K562 (cell line): Measurements from ENCODE around the gene ARHGEF17. TPM values are rescaled to one million over a fixed set of nuclear protein-coding genes. Genes with fewer than 3 reads are reported as not detected.

ENCODE experiments used
- ARNT ChIP-seq, 2 experiments: fragments of 450-650 bp; IDR thresholded peaks; 2 replicates each; pipeline ENCODE4 v1.6.1; 2016; ENCODE audit warnings: mild to moderate bottlenecking in 1 of 2
- ATF7 ChIP-seq: fragments of 450-650 bp; IDR thresholded peaks from 2 replicates; pipeline ENCODE4 v1.7.1; 2014; ENCODE audit warnings: mild to moderate bottlenecking, moderate library complexity
- EP300 ChIP-seq: IDR thresholded peaks from 2 replicates; pipeline ENCODE4 v1.6.1; 2012; ENCODE audit warnings: low read length, improper control_type of control experiment
- FOXA3 ChIP-seq, 2 experiments: fragments of 450-650 bp in 1 of 2; sonication (generic) in 1 of 2; formaldehyde crosslinking; IDR thresholded peaks in 1 of 2; conservative IDR thresholded peaks in 1 of 2; 2 replicates each; pipeline versions ENCODE4 v1.4.0 to v1.8.0; 2020 to 2022; ENCODE audit warnings: mild to moderate bottlenecking in 2 of 2, missing genetic modification reagents in 1 of 2
- HDAC2 ChIP-seq: fragments of 450-650 bp; IDR thresholded peaks from 2 replicates; pipeline ENCODE4 v1.6.1; 2016; ENCODE audit warnings: mild to moderate bottlenecking
- ILF3 ChIP-seq: fragments of 450-650 bp; IDR thresholded peaks from 2 replicates; pipeline ENCODE4 v1.6.1; 2018; ENCODE audit warnings: antibody characterized with exemption, mild to moderate bottlenecking, moderate library complexity, borderline replicate concordance
- MAFF ChIP-seq: IDR thresholded peaks from 2 replicates; pipeline ENCODE4 v1.6.1; 2012; ENCODE audit warnings: low read length, improper control_type of control experiment
- MEIS2 ChIP-seq: fragments of 450-650 bp; IDR thresholded peaks from 2 replicates; pipeline ENCODE4 v1.6.1; 2014; ENCODE audit warnings: mild to moderate bottlenecking; ENCODE audit not compliant: partially characterized antibody
- PHF21A ChIP-seq: fragments of 450-650 bp; IDR thresholded peaks from 2 replicates; pipeline ENCODE4 v1.6.1; 2017; ENCODE audit warnings: low read depth, borderline replicate concordance
- RAD21 ChIP-seq, 2 experiments: fragments of 250-450 bp in 1 of 2; fragments of 450-650 bp in 1 of 2; sonication (Bioruptor Pico) in 1 of 2; formaldehyde crosslinking in 1 of 2; IDR thresholded peaks in 1 of 2; conservative IDR thresholded peaks in 1 of 2; 2 replicates each; pipeline versions ENCODE4 v1.4.0 to v1.8.0; 2020 to 2022; ENCODE audit warnings: mild to moderate bottlenecking in 2 of 2, moderate library complexity in 1 of 2
- RBM17 ChIP-seq: fragments of 200-400 bp; formaldehyde crosslinking; IDR thresholded peaks from 2 replicates; pipeline ENCODE4 v1.6.1; 2017; ENCODE audit warnings: low read depth, mild to moderate bottlenecking, low read length, borderline replicate concordance
- SUPT5H ChIP-seq: fragments of 450-650 bp; IDR thresholded peaks from 2 replicates; pipeline ENCODE4 v1.6.1; 2016
- TGIF2 ChIP-seq: sonication (generic); formaldehyde crosslinking; IDR thresholded peaks from 2 replicates; pipeline ENCODE4 v1.8.1; 2022; ENCODE audit warnings: mild to moderate bottlenecking, missing genetic modification reagents, moderate library complexity
- polyA plus RNA-seq, 8 experiments: library from polyadenylated mRNA; depleted of rRNA in 4 of 8; stranded (reverse) in 5 of 8; unstranded in 3 of 8; fragments of >200 nt; fragmentation: Nextera tagmentation in 2 of 8; fragmentation: Illumina TruSeq in 1 of 8; extraction: Ambion mirVana in 2 of 8; extraction: Trizol in 1 of 8; gene quantifications; 2 replicates each; pipeline versions ENCODE4 v1.2.1 to v1.2.3, GENCODE V29; 2011 to 2014; ENCODE audit warnings: inconsistent platforms in 1 of 8, missing spikeins in 1 of 8
- total RNA-seq, 7 experiments: library from RNA; depleted of rRNA in 6 of 7; stranded (reverse); fragments of >200 nt in 6 of 7; fragmentation: Illumina TruSeq in 2 of 7; extraction: Trizol in 2 of 7; gene quantifications; 2 replicates each; pipeline versions ENCODE4 v1.2.1 to v1.2.3, GENCODE V29; 2011 to 2021; ENCODE audit warnings: low replicate concordance in 1 of 7
- TF ChIP-seq, protein P1 (sequence below): IDR thresholded peaks from 2 replicates; pipeline ENCODE4 v1.6.1; 2016; ENCODE audit warnings: missing genetic modification characterization, missing compliant biosample characterization
- TF ChIP-seq, protein P2 (sequence below): fragments of 200-800 bp; sonication (Bioruptor generic); IDR thresholded peaks from 2 replicates; pipeline ENCODE4 v1.6.1; 2016; ENCODE audit warnings: missing genetic modification characterization, missing compliant biosample characterization
- TF ChIP-seq, protein P3 (sequence below), 2 experiments: IDR thresholded peaks; 2 replicates each; pipeline ENCODE4 v1.6.1; 2011; ENCODE audit warnings: borderline replicate concordance in 1 of 2, control low read depth in 1 of 2, low read depth in 1 of 2, low read length in 1 of 2, mild to moderate bottlenecking in 1 of 2, mixed read lengths in 1 of 2, moderate library complexity in 1 of 2; ENCODE audit not compliant: insufficient read depth in 1 of 2, insufficient read length in 1 of 2, poor library complexity in 1 of 2, severe bottlenecking in 1 of 2; ENCODE audit errors: extremely low read depth in 1 of 2
- TF ChIP-seq, protein P4 (sequence below), 2 experiments: fragments of 450-650 bp in 1 of 2; sonication (generic) in 1 of 2; formaldehyde crosslinking in 1 of 2; IDR thresholded peaks in 1 of 2; conservative IDR thresholded peaks in 1 of 2; 2 replicates each; pipeline versions ENCODE4 v1.6.1 to v1.8.1; 2016 to 2023; ENCODE audit warnings: mild to moderate bottlenecking in 2 of 2, moderate library complexity in 2 of 2, inconsistent platforms in 1 of 2, missing genetic modification reagents in 1 of 2
- TF ChIP-seq, protein P5 (sequence below): fragments of 250-450 bp; sonication (Bioruptor Pico); IDR thresholded peaks from 2 replicates; pipeline ENCODE4 v1.8.0; 2021; ENCODE audit warnings: moderate library complexity, mild to moderate bottlenecking, inconsistent platforms

The ARHGEF17 gene
- total and polyA plus RNA-seq, 9 of the 15 experiments (the other 6 are each of a cell fraction or from before 2014, with no cell fraction given) = 0.04 to 0.68 (median 0.10) TPM; not detected in 2

DNA sequence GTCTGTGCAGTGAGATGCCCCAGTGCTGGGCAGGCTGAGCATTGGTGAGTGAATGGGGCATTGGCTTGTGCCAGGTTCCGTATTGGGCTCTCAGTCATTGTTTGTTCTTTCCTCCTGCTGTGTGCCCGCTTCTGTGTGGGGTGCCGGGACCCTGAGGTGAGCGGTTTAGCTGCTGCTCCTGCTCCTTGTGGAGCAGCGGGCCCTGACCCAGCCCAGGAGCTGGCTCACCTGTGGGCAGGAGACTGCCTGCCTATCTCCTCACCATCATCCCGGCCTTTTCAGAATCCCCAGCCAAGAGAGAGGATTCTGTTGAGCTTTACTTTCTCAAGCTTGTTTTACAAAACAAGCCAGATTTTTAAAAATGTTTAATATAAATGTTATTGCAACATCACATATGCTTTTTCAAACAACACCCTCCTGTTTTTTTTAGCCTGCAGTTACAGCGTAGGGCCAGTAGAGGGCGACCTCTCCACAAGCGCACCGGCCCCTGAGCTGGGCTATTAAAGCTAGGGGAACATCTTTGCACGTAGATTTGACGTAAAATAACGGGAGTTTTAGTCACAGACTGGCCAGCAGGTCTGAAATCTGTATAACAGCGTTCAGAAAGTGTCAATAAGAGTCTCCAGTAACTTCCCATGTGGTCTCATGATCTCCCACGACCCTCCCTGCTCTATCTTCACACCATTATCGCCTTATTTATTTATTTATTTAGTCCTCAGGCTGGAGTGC, 43.0 kb downstream of the ARHGEF17 start (continued):
- TF ChIP-seq RAD21 (CRISPR knock-in tag; conservative IDR thresholded peaks at IDR 0.05 in 1 of 2, IDR thresholded peaks at IDR 0.05 in 1 of 2) (peak; percentile 86 to 89), ILF3 (no peak), EP300 (no peak), SUPT5H (no peak), PHF21A (no peak), FOXA3 (CRISPR knock-in tag; conservative IDR thresholded peaks at IDR 0.05 in 1 of 2, IDR thresholded peaks at IDR 0.05 in 1 of 2) (no peak), HDAC2 (no peak), ARNT (IDR thresholded peaks at IDR 0.05) (no peak), RBM17 (no peak), MAFF (0 out of 2 replicates have a peak, but pooled peaks have one; percentile 9), TGIF2 (no peak), MEIS2 (no peak), ATF7 (peak; percentile 42; the same call in 1 of the 2 replicates)
- TF ChIP-seq, protein P1, sequence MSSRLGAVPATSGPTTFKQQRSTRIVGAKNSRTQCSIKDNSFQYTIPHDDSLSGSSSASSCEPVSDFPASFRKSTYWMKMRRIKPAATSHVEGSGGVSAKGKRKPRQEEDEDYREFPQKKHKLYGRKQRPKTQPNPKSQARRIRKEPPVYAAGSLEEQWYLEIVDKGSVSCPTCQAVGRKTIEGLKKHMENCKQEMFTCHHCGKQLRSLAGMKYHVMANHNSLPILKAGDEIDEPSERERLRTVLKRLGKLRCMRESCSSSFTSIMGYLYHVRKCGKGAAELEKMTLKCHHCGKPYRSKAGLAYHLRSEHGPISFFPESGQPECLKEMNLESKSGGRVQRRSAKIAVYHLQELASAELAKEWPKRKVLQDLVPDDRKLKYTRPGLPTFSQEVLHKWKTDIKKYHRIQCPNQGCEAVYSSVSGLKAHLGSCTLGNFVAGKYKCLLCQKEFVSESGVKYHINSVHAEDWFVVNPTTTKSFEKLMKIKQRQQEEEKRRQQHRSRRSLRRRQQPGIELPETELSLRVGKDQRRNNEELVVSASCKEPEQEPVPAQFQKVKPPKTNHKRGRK = no peak
- TF ChIP-seq, protein P2, sequence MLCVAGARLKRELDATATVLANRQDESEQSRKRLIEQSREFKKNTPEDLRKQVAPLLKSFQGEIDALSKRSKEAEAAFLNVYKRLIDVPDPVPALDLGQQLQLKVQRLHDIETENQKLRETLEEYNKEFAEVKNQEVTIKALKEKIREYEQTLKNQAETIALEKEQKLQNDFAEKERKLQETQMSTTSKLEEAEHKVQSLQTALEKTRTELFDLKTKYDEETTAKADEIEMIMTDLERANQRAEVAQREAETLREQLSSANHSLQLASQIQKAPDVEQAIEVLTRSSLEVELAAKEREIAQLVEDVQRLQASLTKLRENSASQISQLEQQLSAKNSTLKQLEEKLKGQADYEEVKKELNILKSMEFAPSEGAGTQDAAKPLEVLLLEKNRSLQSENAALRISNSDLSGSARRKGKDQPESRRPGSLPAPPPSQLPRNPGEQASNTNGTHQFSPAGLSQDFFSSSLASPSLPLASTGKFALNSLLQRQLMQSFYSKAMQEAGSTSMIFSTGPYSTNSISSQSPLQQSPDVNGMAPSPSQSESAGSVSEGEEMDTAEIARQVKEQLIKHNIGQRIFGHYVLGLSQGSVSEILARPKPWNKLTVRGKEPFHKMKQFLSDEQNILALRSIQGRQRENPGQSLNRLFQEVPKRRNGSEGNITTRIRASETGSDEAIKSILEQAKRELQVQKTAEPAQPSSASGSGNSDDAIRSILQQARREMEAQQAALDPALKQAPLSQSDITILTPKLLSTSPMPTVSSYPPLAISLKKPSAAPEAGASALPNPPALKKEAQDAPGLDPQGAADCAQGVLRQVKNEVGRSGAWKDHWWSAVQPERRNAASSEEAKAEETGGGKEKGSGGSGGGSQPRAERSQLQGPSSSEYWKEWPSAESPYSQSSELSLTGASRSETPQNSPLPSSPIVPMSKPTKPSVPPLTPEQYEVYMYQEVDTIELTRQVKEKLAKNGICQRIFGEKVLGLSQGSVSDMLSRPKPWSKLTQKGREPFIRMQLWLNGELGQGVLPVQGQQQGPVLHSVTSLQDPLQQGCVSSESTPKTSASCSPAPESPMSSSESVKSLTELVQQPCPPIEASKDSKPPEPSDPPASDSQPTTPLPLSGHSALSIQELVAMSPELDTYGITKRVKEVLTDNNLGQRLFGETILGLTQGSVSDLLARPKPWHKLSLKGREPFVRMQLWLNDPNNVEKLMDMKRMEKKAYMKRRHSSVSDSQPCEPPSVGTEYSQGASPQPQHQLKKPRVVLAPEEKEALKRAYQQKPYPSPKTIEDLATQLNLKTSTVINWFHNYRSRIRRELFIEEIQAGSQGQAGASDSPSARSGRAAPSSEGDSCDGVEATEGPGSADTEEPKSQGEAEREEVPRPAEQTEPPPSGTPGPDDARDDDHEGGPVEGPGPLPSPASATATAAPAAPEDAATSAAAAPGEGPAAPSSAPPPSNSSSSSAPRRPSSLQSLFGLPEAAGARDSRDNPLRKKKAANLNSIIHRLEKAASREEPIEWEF (CRISPR knock-in tag) = no peak
- TF ChIP-seq, protein P3, sequence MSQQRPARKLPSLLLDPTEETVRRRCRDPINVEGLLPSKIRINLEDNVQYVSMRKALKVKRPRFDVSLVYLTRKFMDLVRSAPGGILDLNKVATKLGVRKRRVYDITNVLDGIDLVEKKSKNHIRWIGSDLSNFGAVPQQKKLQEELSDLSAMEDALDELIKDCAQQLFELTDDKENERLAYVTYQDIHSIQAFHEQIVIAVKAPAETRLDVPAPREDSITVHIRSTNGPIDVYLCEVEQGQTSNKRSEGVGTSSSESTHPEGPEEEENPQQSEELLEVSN (IDR thresholded peaks at IDR 0.05; ENCODE audit: borderline replicate concordance in 1 of 2, extremely low read depth in 1 of 2, insufficient read depth in 1 of 2, insufficient read length in 1 of 2, low read depth in 1 of 2, low read length in 1 of 2, poor library complexity in 1 of 2, severe bottlenecking in 1 of 2) = no peak
- TF ChIP-seq, protein P4, sequence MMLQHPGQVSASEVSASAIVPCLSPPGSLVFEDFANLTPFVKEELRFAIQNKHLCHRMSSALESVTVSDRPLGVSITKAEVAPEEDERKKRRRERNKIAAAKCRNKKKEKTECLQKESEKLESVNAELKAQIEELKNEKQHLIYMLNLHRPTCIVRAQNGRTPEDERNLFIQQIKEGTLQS (IDR thresholded peaks at IDR 0.05) = no peak
- TF ChIP-seq, protein P4 (CRISPR knock-in tag; conservative IDR thresholded peaks at IDR 0.05) = no peak
- TF ChIP-seq, protein P5, sequence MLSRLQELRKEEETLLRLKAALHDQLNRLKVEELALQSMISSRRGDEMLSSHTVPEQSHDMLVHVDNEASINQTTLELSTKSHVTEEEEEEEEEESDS (CRISPR knock-in tag) = no peak
